Endothelial cell of umbilical vein (primary cell): ENCODE measurements around the gene CCBE1. TPM values are rescaled to one million over a fixed set of nuclear protein-coding genes. Genes with fewer than 3 reads are reported as not detected.

ENCODE experiments used
- BruUV-seq: library from RNA; stranded (reverse); fragments of 400-500 nt; replicated peaks from 2 replicates; lab custom pipeline; 2021; lab: Mats Ljungman, UMichigan
- CTCF ChIA-PET: fragments of 300-600, 350-600 bp; sonication (Branson Sonifier 250); formaldehyde crosslinking; loops from one replicate; lab custom pipeline; 2021; ENCODE audit warnings: antibody characterized with exemption, inconsistent platforms; lab: Charles Lee
- POLR2A ChIA-PET: fragments of 300-600, 350-600 bp; sonication (Branson Sonifier 250); formaldehyde crosslinking; loops from one replicate; lab custom pipeline; 2021; ENCODE audit warnings: antibody characterized with exemption, inconsistent platforms; lab: Charles Lee
- DNase-seq: peaks from one replicate; pipeline ENCODE4 v3.0.0-alpha.2; 2011; ENCODE audit warnings: low read depth, low spot score
- FAIRE-seq: peaks from 2 replicates; lab custom pipeline; 2011; peaks lifted over from hg19 to GRCh38; lab: Jason Lieb, UNC
- H2AFZ ChIP-seq: 2 replicates; pipeline ENCODE4 v1.6.0; 2012; ENCODE audit warnings: low read depth, low read length, control low read depth, inconsistent platforms
- H3K27ac ChIP-seq: 2 replicates; pipeline ENCODE4 v1.5.1; 2011; ENCODE audit warnings: low read depth, mild to moderate bottlenecking, control low read depth, low read length, moderate library complexity; ENCODE audit not compliant: insufficient read depth
- H3K27me3 ChIP-seq, 2 experiments: 2 replicates each; pipeline versions ENCODE4 v1.6.0 to v1.6.1; 2011; ENCODE audit warnings: low read length in 2 of 2, mixed read lengths in 1 of 2; ENCODE audit not compliant: control insufficient read depth in 2 of 2, insufficient read depth in 2 of 2
- H3K36me3 ChIP-seq, 2 experiments: 2 replicates in 1 of 2; 3 replicates in 1 of 2; pipeline ENCODE4 v1.5.1; 2011; ENCODE audit warnings: low read length in 2 of 2, mild to moderate bottlenecking in 1 of 2, moderate library complexity in 1 of 2; ENCODE audit not compliant: control insufficient read depth in 2 of 2, insufficient read depth in 2 of 2; ENCODE audit errors: extremely low read depth in 1 of 2
- H3K4me1 ChIP-seq: 3 replicates; pipeline ENCODE4 v1.5.1; 2011; ENCODE audit warnings: mild to moderate bottlenecking, low read length; ENCODE audit not compliant: control insufficient read depth, insufficient read depth; ENCODE audit errors: extremely low read depth
- H3K4me2 ChIP-seq: 2 replicates; pipeline ENCODE4 v1.6.1; 2011; ENCODE audit warnings: low read length, control low read depth, mixed read lengths; ENCODE audit not compliant: insufficient read depth
- H3K4me3 ChIP-seq, 3 experiments: fragments of 200-600 bp in 1 of 3; sonication (generic), shearing (Covaris generic) in 1 of 3; replicated peaks in 1 of 3; 2 replicates each; pipeline ENCODE4 v1.5.1; 2011 to 2016; ENCODE audit warnings: control low read depth in 3 of 3, low read length in 3 of 3, mild to moderate bottlenecking in 2 of 3, inconsistent platforms in 1 of 3, low read depth in 1 of 3, moderate library complexity in 1 of 3; ENCODE audit not compliant: insufficient read depth in 1 of 3
- H3K79me2 ChIP-seq: 2 replicates; pipeline ENCODE4 v1.6.0; 2012; ENCODE audit warnings: low read length, inconsistent platforms; ENCODE audit not compliant: control insufficient read depth, insufficient read depth
- H3K9ac ChIP-seq: replicated peaks from 2 replicates; pipeline ENCODE3; 2011; ENCODE audit warnings: low read length, control low read depth; ENCODE audit not compliant: insufficient read depth; ENCODE audit errors: extremely low read depth
- H3K9me1 ChIP-seq: replicated peaks from 3 replicates; pipeline ENCODE4 v1.6.0; 2011; ENCODE audit warnings: mild to moderate bottlenecking, low read length; ENCODE audit not compliant: control insufficient read depth, insufficient read depth; ENCODE audit errors: extremely low read depth
- H3K9me3 ChIP-seq: replicated peaks from 2 replicates; pipeline ENCODE4 v1.5.1; 2012; ENCODE audit warnings: low read length, inconsistent platforms; ENCODE audit not compliant: control insufficient read depth, insufficient read depth
- H4K20me1 ChIP-seq: replicated peaks from 2 replicates; pipeline ENCODE3; 2011; ENCODE audit warnings: mild to moderate bottlenecking, low read length; ENCODE audit not compliant: control insufficient read depth, insufficient read depth; ENCODE audit errors: extremely low read depth
- CTCF ChIP-seq, 2 donors: IDR thresholded peaks; 1 replicate in 1 of 2; 2 replicates in 1 of 2; pipeline ENCODE4 v1.5.1; 2011; ENCODE audit warnings: low read length in 2 of 2, mild to moderate bottlenecking in 2 of 2, moderate library complexity in 2 of 2, control low read depth in 1 of 2, inconsistent platforms in 1 of 2, low read depth in 1 of 2; ENCODE audit not compliant: insufficient read depth in 1 of 2; ENCODE audit errors: extremely low read depth in 1 of 2
- EZH2 ChIP-seq: IDR thresholded peaks from 2 replicates; pipeline ENCODE4 v1.6.1; 2012; ENCODE audit warnings: borderline replicate concordance, low read depth, mild to moderate bottlenecking, moderate library complexity, low read length, inconsistent platforms; ENCODE audit not compliant: severe bottlenecking
- FOS ChIP-seq: IDR thresholded peaks from 2 replicates; pipeline ENCODE4 v1.6.1; 2011; ENCODE audit warnings: mild to moderate bottlenecking, low read length, moderate library complexity, borderline replicate concordance; ENCODE audit not compliant: insufficient read depth
- GATA2 ChIP-seq: IDR thresholded peaks from 2 replicates; pipeline ENCODE4 v1.7.0; 2011; ENCODE audit warnings: low read depth, mild to moderate bottlenecking, moderate library complexity, mixed read lengths, low read length; ENCODE audit not compliant: insufficient read length, insufficient read depth
- JUN ChIP-seq: IDR thresholded peaks from 2 replicates; pipeline ENCODE4 v1.6.1; 2011; ENCODE audit warnings: borderline replicate concordance, low read depth; ENCODE audit not compliant: insufficient read length, insufficient read depth
- MAX ChIP-seq: IDR thresholded peaks from 2 replicates; pipeline ENCODE4 v1.6.1; 2011; ENCODE audit not compliant: insufficient read depth, insufficient read length
- MYC ChIP-seq: IDR thresholded peaks from one replicate; pipeline ENCODE4 v1.6.1; 2011; ENCODE audit warnings: mild to moderate bottlenecking, low read depth, low read length
- POLR2A ChIP-seq: IDR thresholded peaks from 2 replicates; pipeline ENCODE4 v1.6.1; 2012; ENCODE audit warnings: low read depth, mild to moderate bottlenecking, control low read depth, low read length
- POLR2AphosphoS5 ChIP-seq: IDR thresholded peaks from 2 replicates; pipeline ENCODE4 v1.6.1; 2012; ENCODE audit warnings: low read depth, mild to moderate bottlenecking, control low read depth, low read length, moderate library complexity; ENCODE audit not compliant: insufficient read depth
- dilution Hi-C: fragments of 300-500 bp; cut with MboI; formaldehyde crosslinking; loops from one replicate; pipeline ENCODE4 v1.15.0; 2019; ENCODE audit warnings: low sequenced_read_pairs; ENCODE audit not compliant: extremely low pct_ligation_motif_present
- intact Hi-C: fragments of 100-400 bp; cut with micrococcal nuclease; formaldehyde crosslinking; loops from one replicate; pipeline ENCODE4 v1.10.0; 2022
- polyA plus RNA-seq, 4 experiments: library from polyadenylated mRNA; depleted of rRNA in 3 of 4; stranded (reverse) in 3 of 4; unstranded in 1 of 4; fragments of >200 nt; gene quantifications; 2 replicates each; pipeline versions ENCODE4 v1.2.1 to v1.2.3, GENCODE V29; 2011 to 2012; ENCODE audit warnings: missing spikeins in 1 of 4
- total RNA-seq: library from RNA; stranded (reverse); gene quantifications from 2 replicates; pipeline ENCODE4 v1.2.3, GENCODE V29; 2021

Gene CCBE1
- total and polyA plus RNA-seq, 2 donors (not counting 3 experiments of a cell fraction or from before 2014, with no cell fraction given): 0.04 TPM; not detected in 1

GRCh38 chr18:59607078-59607379 lies 90.2 kb downstream of the CCBE1 start:
- FAIRE-seq (no peak), DNase-seq (no peak)
- Histone ChIP-seq H3K4me1 (no peaks in the 10 kb centered on the region), H3K4me2 (no peak overlapping the region), H3K79me2 (no peaks in the 10 kb centered on the region), H3K9me3 (no peaks in the 10 kb centered on the region), H2AFZ (no peak overlapping the region), H3K27ac (no peak overlapping the region), H3K27me3 (no peaks in the 10 kb centered on the region), H3K36me3 (no peaks in the 10 kb centered on the region), H3K9me1 (no peaks in the 10 kb centered on the region), H3K9ac (no peak overlapping the region), H3K4me3 (no peak overlapping the region), H4K20me1 (no peaks in the 10 kb centered on the region)
- intact Hi-C loops (no loop called here), dilution Hi-C loops (no loop called here)
- CTCF ChIA-PET: interaction anchor here (1.6 to 1.8 kb wide), 2 partner anchors 24 to 90 kb away, joined by 3 to 6 read pairs; partner anchors contain the start of gene CCBE1
- TF ChIP-seq POLR2A (no peak), EZH2 (no peak), FOS (no peak), CTCF (IDR thresholded peaks at IDR 0.05; ENCODE audit: extremely low read depth in 1 of 2, insufficient read depth in 1 of 2, low read depth in 1 of 2, low read length in 2 of 2) (no peak), MAX (no peak), POLR2AphosphoS5 (no peak), GATA2 (no peak), MYC (no peak), JUN (no peak)
- BruUV-seq: no TSS peak
- POLR2A ChIA-PET: no interaction called here
